Sigmoid colon (tissue), 4 donors: ENCODE data around the gene FBH1.

Source experiments
- EP300 ChIP-seq, 4 donors: sonication (generic); formaldehyde crosslinking; IDR thresholded peaks; one replicate each; pipeline ENCODE4 v1.6.1; 2017; ENCODE audit warnings: antibody characterized with exemption in 4 of 4
- POLR2AphosphoS5 ChIP-seq, 4 donors: sonication (generic); formaldehyde crosslinking; IDR thresholded peaks; one replicate each; pipeline ENCODE4 v1.6.1; 2017; ENCODE audit warnings: antibody characterized with exemption in 4 of 4
- TF ChIP-seq, protein P1 (sequence below), 4 experiments: fragments of 450-650 bp in 3 of 4; fragments of 200-600 bp in 1 of 4; IDR thresholded peaks; one replicate each; pipeline ENCODE4 v1.5.1; 2016 to 2019; ENCODE audit warnings: antibody characterized with exemption in 4 of 4, mild to moderate bottlenecking in 3 of 4, moderate library complexity in 2 of 4

GRCh38 chr10:5978230-5978489 is 88.1 kb downstream of the FBH1 start:
- TF ChIP-seq, protein P1, sequence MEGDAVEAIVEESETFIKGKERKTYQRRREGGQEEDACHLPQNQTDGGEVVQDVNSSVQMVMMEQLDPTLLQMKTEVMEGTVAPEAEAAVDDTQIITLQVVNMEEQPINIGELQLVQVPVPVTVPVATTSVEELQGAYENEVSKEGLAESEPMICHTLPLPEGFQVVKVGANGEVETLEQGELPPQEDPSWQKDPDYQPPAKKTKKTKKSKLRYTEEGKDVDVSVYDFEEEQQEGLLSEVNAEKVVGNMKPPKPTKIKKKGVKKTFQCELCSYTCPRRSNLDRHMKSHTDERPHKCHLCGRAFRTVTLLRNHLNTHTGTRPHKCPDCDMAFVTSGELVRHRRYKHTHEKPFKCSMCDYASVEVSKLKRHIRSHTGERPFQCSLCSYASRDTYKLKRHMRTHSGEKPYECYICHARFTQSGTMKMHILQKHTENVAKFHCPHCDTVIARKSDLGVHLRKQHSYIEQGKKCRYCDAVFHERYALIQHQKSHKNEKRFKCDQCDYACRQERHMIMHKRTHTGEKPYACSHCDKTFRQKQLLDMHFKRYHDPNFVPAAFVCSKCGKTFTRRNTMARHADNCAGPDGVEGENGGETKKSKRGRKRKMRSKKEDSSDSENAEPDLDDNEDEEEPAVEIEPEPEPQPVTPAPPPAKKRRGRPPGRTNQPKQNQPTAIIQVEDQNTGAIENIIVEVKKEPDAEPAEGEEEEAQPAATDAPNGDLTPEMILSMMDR (IDR thresholded peaks at IDR 0.05) = no peak
- TF ChIP-seq POLR2AphosphoS5 (IDR thresholded peaks at IDR 0.05) (no peak), EP300 (IDR thresholded peaks at IDR 0.05) (no peak)
